ENCODE data around the gene PGPEP1. TPM values are rescaled to one million over a fixed set of nuclear protein-coding genes. Genes with fewer than 3 reads are reported as not detected.

The PGPEP1 gene
- polyA plus RNA-seq, 1 donor from 2014 or later = 5.9 TPM

DNA sequence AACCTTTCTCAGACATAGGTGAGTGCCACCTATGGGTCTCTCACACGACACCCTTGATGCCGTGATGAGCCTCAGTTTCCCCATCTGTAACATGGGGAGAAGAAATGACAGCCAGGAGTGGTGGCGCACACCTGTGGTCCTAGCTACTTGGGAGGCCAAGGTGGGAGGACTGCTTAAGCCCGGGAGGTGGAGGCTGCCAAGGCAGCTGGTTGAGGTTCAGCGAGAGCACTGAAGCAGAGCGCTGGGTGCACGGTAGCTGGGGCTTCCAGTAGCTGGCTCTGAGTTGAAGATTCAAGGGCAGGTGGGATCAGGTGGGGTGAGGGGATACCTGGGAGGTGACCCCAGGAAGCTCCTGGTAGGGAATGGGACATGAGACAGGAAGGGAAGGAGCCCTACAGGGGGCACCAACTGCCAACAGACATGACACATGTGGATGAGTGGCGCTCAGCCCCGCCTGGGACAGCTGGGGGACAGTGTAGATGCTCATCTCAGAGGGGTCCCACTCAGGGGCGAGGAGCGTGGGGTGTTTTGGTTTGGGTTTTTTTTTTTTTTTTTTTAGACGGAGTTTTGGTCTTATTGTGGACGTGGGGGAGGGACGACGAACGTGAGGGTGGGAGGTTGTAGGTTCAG lies 72.3 kb downstream of the PGPEP1 start:
- Histone ChIP-seq H3K36me3 (ENCODE audit: insufficient read depth, low read length) (no peaks in the 10 kb centered on the region), H3F3A (ENCODE audit: insufficient read depth, low read length, poor library complexity, severe bottlenecking) (peaks cover 3% of the 10 kb centered on the region), H3K9me3 (ENCODE audit: low read length) (no peaks in the 10 kb centered on the region), H4K20me1 (ENCODE audit: insufficient read depth) (no peaks in the 10 kb centered on the region), H3K4me3 (ENCODE audit: low read length) (no peak overlapping the region), H3K4me2 (ENCODE audit: low read length) (no peak overlapping the region), H3K27me3 (ENCODE audit: insufficient read depth, low read depth, low read length) (no peaks in the 10 kb centered on the region), H3K9ac (ENCODE audit: low read length) (no peak overlapping the region), H3K27ac (ENCODE audit: low read length) (no peak overlapping the region), H3K79me2 (replicated peaks; ENCODE audit: insufficient read depth, low read length) (no peaks in the 10 kb centered on the region), H2AFZ (ENCODE audit: low read depth, low read length) (no peak overlapping the region), H3K9me2 (ENCODE audit: insufficient read depth, low read length) (no peaks in the 10 kb centered on the region)
- TF ChIP-seq, protein P1, sequence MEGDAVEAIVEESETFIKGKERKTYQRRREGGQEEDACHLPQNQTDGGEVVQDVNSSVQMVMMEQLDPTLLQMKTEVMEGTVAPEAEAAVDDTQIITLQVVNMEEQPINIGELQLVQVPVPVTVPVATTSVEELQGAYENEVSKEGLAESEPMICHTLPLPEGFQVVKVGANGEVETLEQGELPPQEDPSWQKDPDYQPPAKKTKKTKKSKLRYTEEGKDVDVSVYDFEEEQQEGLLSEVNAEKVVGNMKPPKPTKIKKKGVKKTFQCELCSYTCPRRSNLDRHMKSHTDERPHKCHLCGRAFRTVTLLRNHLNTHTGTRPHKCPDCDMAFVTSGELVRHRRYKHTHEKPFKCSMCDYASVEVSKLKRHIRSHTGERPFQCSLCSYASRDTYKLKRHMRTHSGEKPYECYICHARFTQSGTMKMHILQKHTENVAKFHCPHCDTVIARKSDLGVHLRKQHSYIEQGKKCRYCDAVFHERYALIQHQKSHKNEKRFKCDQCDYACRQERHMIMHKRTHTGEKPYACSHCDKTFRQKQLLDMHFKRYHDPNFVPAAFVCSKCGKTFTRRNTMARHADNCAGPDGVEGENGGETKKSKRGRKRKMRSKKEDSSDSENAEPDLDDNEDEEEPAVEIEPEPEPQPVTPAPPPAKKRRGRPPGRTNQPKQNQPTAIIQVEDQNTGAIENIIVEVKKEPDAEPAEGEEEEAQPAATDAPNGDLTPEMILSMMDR (IDR thresholded peaks at IDR 0.05; ENCODE audit: poor library complexity, severe bottlenecking) = no peak
- no peak for TF ChIP-seq TAF1 (IDR thresholded peaks at IDR 0.05; ENCODE audit: low read depth)
- no peak for TF ChIP-seq EZH2 (IDR thresholded peaks at IDR 0.05; ENCODE audit: borderline replicate concordance, insufficient read depth, low read length, poor library complexity, severe bottlenecking)
- TF ChIP-seq, protein P2, sequence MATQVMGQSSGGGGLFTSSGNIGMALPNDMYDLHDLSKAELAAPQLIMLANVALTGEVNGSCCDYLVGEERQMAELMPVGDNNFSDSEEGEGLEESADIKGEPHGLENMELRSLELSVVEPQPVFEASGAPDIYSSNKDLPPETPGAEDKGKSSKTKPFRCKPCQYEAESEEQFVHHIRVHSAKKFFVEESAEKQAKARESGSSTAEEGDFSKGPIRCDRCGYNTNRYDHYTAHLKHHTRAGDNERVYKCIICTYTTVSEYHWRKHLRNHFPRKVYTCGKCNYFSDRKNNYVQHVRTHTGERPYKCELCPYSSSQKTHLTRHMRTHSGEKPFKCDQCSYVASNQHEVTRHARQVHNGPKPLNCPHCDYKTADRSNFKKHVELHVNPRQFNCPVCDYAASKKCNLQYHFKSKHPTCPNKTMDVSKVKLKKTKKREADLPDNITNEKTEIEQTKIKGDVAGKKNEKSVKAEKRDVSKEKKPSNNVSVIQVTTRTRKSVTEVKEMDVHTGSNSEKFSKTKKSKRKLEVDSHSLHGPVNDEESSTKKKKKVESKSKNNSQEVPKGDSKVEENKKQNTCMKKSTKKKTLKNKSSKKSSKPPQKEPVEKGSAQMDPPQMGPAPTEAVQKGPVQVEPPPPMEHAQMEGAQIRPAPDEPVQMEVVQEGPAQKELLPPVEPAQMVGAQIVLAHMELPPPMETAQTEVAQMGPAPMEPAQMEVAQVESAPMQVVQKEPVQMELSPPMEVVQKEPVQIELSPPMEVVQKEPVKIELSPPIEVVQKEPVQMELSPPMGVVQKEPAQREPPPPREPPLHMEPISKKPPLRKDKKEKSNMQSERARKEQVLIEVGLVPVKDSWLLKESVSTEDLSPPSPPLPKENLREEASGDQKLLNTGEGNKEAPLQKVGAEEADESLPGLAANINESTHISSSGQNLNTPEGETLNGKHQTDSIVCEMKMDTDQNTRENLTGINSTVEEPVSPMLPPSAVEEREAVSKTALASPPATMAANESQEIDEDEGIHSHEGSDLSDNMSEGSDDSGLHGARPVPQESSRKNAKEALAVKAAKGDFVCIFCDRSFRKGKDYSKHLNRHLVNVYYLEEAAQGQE (IDR thresholded peaks at IDR 0.05; ENCODE audit: borderline replicate concordance) = no peak
- TF ChIP-seq EP300 (conservative IDR thresholded peaks at IDR 0.05; ENCODE audit: poor library complexity, severe bottlenecking) = no peak
- no peak for TF ChIP-seq MXI1 (conservative IDR thresholded peaks at IDR 0.05; ENCODE audit: poor library complexity, severe bottlenecking)
- TF ChIP-seq RAD21 (conservative IDR thresholded peaks at IDR 0.05) = no peak

DNA sequence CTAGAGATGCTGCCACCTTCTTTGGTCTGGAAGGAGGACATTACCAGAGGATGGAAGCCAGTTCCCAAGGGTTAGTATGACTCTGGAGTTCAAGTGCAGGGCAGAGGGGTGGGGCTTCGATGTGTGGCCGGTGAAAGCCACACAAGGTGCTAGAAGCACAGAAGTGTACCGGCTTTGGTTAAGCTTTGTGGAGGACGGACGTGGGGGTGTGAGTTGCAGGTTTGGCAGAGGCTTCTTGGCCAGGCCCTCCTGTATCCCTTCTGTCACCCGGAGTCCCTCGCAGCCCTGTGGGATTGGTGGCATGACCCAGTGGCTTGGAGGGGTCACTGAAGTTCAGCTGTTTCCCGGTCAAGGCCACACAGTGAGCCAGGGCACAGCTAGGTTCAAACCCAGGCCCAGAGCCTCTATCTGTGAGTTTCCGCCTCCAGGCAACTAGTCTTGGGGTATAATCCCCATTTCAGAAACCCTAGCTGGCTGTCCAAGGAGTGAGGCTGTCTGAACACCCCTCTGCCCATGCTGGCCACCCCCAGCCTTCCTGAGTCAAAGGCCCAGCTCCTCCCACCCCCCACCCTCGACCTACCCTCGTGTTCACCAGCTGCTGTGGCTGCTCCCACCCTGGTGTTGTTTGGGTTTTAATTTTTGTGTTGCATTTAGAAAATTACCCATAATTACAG lies 74.2 kb downstream of the PGPEP1 start:
- H3K9me2 ChIP-seq (ENCODE audit: insufficient read depth, low read length) = no peaks in the 10 kb centered on the region
- no peak overlapping the region for H3K27ac ChIP-seq (ENCODE audit: low read length)
- peak overlapping the region; percentile 29 for H3K9ac ChIP-seq (ENCODE audit: low read length)
- no peaks in the 10 kb centered on the region for H3K27me3 ChIP-seq (ENCODE audit: insufficient read depth, low read depth, low read length)
- H3K4me3 ChIP-seq (ENCODE audit: low read length) = no peak overlapping the region
- no peaks in the 10 kb centered on the region for H3K79me2 ChIP-seq (replicated peaks; ENCODE audit: insufficient read depth, low read length)
- H3K9me3 ChIP-seq (ENCODE audit: low read length) = no peaks in the 10 kb centered on the region
- H3F3A ChIP-seq (ENCODE audit: insufficient read depth, low read length, poor library complexity, severe bottlenecking) = peaks cover 3% of the 10 kb centered on the region
- no peaks in the 10 kb centered on the region for H3K36me3 ChIP-seq (ENCODE audit: insufficient read depth, low read length)
- no peaks in the 10 kb centered on the region for H4K20me1 ChIP-seq (ENCODE audit: insufficient read depth)
- H2AFZ ChIP-seq (ENCODE audit: low read depth, low read length) = no peak overlapping the region
- TF ChIP-seq POLR2AphosphoS5 (IDR thresholded peaks at IDR 0.05) = no peak
- TF ChIP-seq EP300 (conservative IDR thresholded peaks at IDR 0.05; ENCODE audit: poor library complexity, severe bottlenecking) = no peak
- TF ChIP-seq TAF1 (IDR thresholded peaks at IDR 0.05; ENCODE audit: low read depth) = no peak
- TF ChIP-seq, protein P1 (IDR thresholded peaks at IDR 0.05; ENCODE audit: poor library complexity, severe bottlenecking) = no peak
- TF ChIP-seq MXI1 (conservative IDR thresholded peaks at IDR 0.05; ENCODE audit: poor library complexity, severe bottlenecking) = no peak
- no peak for TF ChIP-seq SMC3 (conservative IDR thresholded peaks at IDR 0.05; ENCODE audit: poor library complexity)
- no peak overlapping the region for H3K4me2 ChIP-seq (ENCODE audit: low read length)

All from neural cell (in vitro differentiated cells).